DOHH2 (cell line): ENCODE results near the gene NTNG1.

Experiments
- H3F3A ChIP-seq: fragments of 200-600 bp; sonication (generic), shearing (Covaris generic); 2 replicates; pipeline ENCODE4 v1.6.0; 2016; ENCODE audit warnings: antibody characterized with exemption, mild to moderate bottlenecking; ENCODE audit not compliant: control insufficient read depth, insufficient read depth
- H3K27ac ChIP-seq: fragments of 200-600 bp; sonication (generic); 2 replicates; pipeline ENCODE4 v1.5.1; 2014; ENCODE audit warnings: low read depth, mild to moderate bottlenecking, low read length, moderate library complexity
- H3K27me3 ChIP-seq: fragments of 200-600 bp; sonication (generic); 2 replicates; pipeline ENCODE4 v1.6.1; 2014; ENCODE audit warnings: mild to moderate bottlenecking, low read length, mixed read lengths; ENCODE audit not compliant: control insufficient read depth
- H3K36me3 ChIP-seq: fragments of 200-600 bp; sonication (generic); 2 replicates; pipeline ENCODE4 v1.6.1; 2014; ENCODE audit warnings: mild to moderate bottlenecking, low read length, moderate library complexity, mixed read lengths; ENCODE audit not compliant: control insufficient read depth
- H3K4me1 ChIP-seq: fragments of 200-600 bp; sonication (generic); 2 replicates; pipeline ENCODE4 v1.6.1; 2014; ENCODE audit warnings: mild to moderate bottlenecking, low read length, mixed read lengths; ENCODE audit not compliant: control insufficient read depth
- H3K4me2 ChIP-seq: fragments of 200-600 bp; sonication (generic); 2 replicates; pipeline ENCODE4 v1.6.0; 2014; ENCODE audit warnings: mild to moderate bottlenecking, low read length, moderate library complexity
- H3K4me3 ChIP-seq: fragments of 200-600 bp; sonication (generic); 2 replicates; pipeline ENCODE4 v1.5.1; 2014; ENCODE audit warnings: mild to moderate bottlenecking, low read length, mixed read lengths
- H3K79me2 ChIP-seq: fragments of 200-600 bp; sonication (generic); 2 replicates; pipeline ENCODE4 v1.6.1; 2014; ENCODE audit warnings: mild to moderate bottlenecking, low read length, mixed read lengths; ENCODE audit not compliant: control insufficient read depth
- H3K9me2 ChIP-seq: fragments of 200-600 bp; sonication (generic); replicated peaks from 2 replicates; pipeline ENCODE4 v1.6.1; 2014; ENCODE audit warnings: mild to moderate bottlenecking, low read length, mixed read lengths; ENCODE audit not compliant: control insufficient read depth
- H3K9me3 ChIP-seq: fragments of 200-600 bp; sonication (generic); 2 replicates; pipeline ENCODE4 v1.6.1; 2014; ENCODE audit warnings: antibody characterized with exemption, low read length, mixed read lengths; ENCODE audit not compliant: control insufficient read depth, insufficient read depth
- H4K20me1 ChIP-seq: fragments of 200-600 bp; sonication (generic); 2 replicates; pipeline ENCODE4 v1.6.0; 2014; ENCODE audit warnings: low read depth, mild to moderate bottlenecking, antibody characterized with exemption, low read length, moderate library complexity; ENCODE audit not compliant: control insufficient read depth, insufficient read depth
- EZH2phosphoT487 ChIP-seq: fragments of 200-600 bp; sonication (generic); IDR thresholded peaks from 2 replicates; pipeline ENCODE4 v1.6.1; 2017; ENCODE audit warnings: borderline replicate concordance, mild to moderate bottlenecking, antibody characterized with exemption, low read length, moderate library complexity, mixed read lengths
- TF ChIP-seq, protein P1 (sequence below): fragments of 200-600 bp; sonication (generic); IDR thresholded peaks from one replicate; pipeline ENCODE4 v1.5.1; 2014; ENCODE audit warnings: antibody characterized with exemption, mild to moderate bottlenecking, low read depth, low read length; ENCODE audit not compliant: poor library complexity, severe bottlenecking

The NTNG1 gene

DNA sequence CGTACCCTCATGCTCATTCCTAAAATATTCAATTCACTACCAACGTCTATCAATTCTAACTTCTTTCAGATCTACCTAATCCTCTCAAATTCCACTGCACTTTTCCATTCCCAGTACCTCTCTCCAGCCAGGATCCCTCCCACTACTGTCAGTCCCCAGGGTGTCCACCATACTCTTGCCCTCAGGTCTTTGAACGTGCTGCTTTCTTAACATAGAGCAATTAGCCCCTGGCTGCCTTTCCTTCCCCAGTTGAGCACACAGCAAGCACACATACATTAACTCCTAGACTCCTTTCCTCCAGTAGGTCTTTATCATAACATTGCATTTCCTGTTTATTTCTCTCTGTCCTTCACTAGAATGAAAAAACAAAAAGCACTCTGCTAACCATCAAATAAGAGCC lies 126.7 kb downstream of the NTNG1 start:
- no peaks in the 10 kb centered on the region for H3K79me2 ChIP-seq
- H3K4me2 ChIP-seq, result no peak overlapping the region
- H3K9me3 ChIP-seq, result no peaks in the 10 kb centered on the region
- no peaks in the 10 kb centered on the region for H3K36me3 ChIP-seq
- H3K4me1 ChIP-seq, result peaks cover 26% of the 10 kb centered on the region
- TF ChIP-seq, protein P1, sequence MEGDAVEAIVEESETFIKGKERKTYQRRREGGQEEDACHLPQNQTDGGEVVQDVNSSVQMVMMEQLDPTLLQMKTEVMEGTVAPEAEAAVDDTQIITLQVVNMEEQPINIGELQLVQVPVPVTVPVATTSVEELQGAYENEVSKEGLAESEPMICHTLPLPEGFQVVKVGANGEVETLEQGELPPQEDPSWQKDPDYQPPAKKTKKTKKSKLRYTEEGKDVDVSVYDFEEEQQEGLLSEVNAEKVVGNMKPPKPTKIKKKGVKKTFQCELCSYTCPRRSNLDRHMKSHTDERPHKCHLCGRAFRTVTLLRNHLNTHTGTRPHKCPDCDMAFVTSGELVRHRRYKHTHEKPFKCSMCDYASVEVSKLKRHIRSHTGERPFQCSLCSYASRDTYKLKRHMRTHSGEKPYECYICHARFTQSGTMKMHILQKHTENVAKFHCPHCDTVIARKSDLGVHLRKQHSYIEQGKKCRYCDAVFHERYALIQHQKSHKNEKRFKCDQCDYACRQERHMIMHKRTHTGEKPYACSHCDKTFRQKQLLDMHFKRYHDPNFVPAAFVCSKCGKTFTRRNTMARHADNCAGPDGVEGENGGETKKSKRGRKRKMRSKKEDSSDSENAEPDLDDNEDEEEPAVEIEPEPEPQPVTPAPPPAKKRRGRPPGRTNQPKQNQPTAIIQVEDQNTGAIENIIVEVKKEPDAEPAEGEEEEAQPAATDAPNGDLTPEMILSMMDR, result no peak
- TF ChIP-seq EZH2phosphoT487, result no peak
- H3F3A ChIP-seq, result no peaks in the 10 kb centered on the region
- H3K4me3 ChIP-seq, result no peak overlapping the region
- H3K9me2 ChIP-seq, result no peaks in the 10 kb centered on the region
- H4K20me1 ChIP-seq, result no peaks in the 10 kb centered on the region
- H3K27ac ChIP-seq, result no peak overlapping the region
- H3K27me3 ChIP-seq, result no peaks in the 10 kb centered on the region

DNA sequence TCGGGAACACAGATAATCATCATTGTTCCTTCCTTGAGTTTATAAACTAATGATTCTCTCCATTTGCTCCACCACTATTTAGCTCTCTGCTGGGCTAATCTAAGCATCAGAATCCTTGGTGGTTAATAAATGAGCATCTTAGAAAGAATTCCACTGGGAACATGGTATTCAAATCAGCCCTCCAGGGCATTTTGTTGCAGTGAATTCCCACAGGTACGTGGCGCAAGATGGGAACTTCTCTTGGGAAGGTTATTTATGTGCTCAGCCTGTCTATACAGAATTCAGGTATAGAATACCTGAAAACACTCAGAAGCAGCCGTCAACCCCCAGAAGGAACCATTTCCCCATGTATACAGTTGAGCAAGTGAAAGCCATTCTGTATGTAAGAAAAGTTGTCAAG lies 131.5 kb downstream of the NTNG1 start:
- Histone ChIP-seq H3F3A (no peaks in the 10 kb centered on the region), H3K4me1 (peaks cover 24% of the 10 kb centered on the region), H4K20me1 (no peaks in the 10 kb centered on the region), H3K4me2 (no peak overlapping the region), H3K27me3 (no peaks in the 10 kb centered on the region), H3K36me3 (no peaks in the 10 kb centered on the region), H3K9me3 (no peaks in the 10 kb centered on the region), H3K79me2 (no peaks in the 10 kb centered on the region), H3K9me2 (no peaks in the 10 kb centered on the region), H3K4me3 (no peak overlapping the region), H3K27ac (no peak overlapping the region)
- no peak for TF ChIP-seq EZH2phosphoT487
- TF ChIP-seq, protein P1, result no peak

DNA sequence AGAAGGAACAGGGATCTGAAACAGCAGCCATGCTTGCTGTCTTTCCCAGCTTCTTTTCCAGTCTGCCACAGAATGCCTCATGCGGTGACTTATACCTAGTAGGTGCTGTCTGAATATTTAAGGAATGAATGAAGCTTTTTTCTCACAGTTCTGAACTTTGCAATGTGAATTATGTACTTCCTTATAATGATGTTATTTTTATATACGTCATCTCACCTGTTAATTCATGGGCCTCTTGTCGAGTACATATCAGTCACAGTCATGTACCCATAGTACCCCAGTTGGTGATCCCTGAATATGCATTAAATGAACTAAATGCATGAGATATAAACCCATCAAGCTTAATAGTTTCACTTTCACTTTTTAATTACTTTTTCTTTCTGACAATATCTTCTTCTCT lies 132.7 kb downstream of the NTNG1 start:
- Histone ChIP-seq H3K4me1 (peaks cover 32% of the 10 kb centered on the region), H4K20me1 (no peaks in the 10 kb centered on the region), H3K9me3 (no peaks in the 10 kb centered on the region), H3K4me2 (peak overlapping the region; percentile 28), H3K27ac (no peak overlapping the region), H3K79me2 (no peaks in the 10 kb centered on the region), H3F3A (no peaks in the 10 kb centered on the region), H3K9me2 (no peaks in the 10 kb centered on the region), H3K36me3 (no peaks in the 10 kb centered on the region), H3K4me3 (no peak overlapping the region), H3K27me3 (no peaks in the 10 kb centered on the region)
- TF ChIP-seq EZH2phosphoT487, result no peak
- TF ChIP-seq, protein P1, result no peak

DNA sequence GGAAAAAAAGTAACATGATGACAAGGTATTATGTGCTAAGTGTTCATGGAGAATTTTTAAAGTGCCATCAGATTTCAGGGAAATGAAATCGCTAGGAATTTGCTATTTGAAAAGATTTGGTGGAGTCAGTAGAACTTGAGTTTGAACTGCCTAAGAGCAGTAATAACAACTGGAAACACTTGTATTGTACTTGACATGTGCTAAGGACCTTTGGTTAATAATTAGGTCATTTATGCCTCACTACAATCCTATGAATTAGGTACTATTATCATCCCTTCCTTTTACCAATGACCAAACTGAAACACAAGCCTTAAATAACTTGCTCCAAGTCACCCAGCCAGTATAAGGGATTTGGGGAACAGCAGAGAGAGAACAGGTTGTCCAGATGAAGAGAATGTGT lies 133.4 kb downstream of the NTNG1 start:
- H4K20me1 ChIP-seq, result no peaks in the 10 kb centered on the region
- TF ChIP-seq, protein P1, result no peak
- no peak for TF ChIP-seq EZH2phosphoT487
- no peaks in the 10 kb centered on the region for H3K27me3 ChIP-seq
- no peak overlapping the region for H3K27ac ChIP-seq
- no peaks in the 10 kb centered on the region for H3K9me2 ChIP-seq
- no peaks in the 10 kb centered on the region for H3K79me2 ChIP-seq
- no peaks in the 10 kb centered on the region for H3F3A ChIP-seq
- H3K36me3 ChIP-seq, result no peaks in the 10 kb centered on the region
- no peak overlapping the region for H3K4me3 ChIP-seq
- H3K9me3 ChIP-seq, result no peaks in the 10 kb centered on the region
- peaks cover 32% of the 10 kb centered on the region for H3K4me1 ChIP-seq
- no peak overlapping the region for H3K4me2 ChIP-seq
